GM12872 (cell line): Measurements from ENCODE around the gene HMG20B.

ENCODE experiments used
- TF ChIP-seq, protein P1 (sequence below): IDR thresholded peaks from 3 replicates; pipeline ENCODE4 v1.5.1; 2011; ENCODE audit warnings: low read depth, mild to moderate bottlenecking, low read length, moderate library complexity; ENCODE audit not compliant: insufficient read depth

HMG20B gene

DNA sequence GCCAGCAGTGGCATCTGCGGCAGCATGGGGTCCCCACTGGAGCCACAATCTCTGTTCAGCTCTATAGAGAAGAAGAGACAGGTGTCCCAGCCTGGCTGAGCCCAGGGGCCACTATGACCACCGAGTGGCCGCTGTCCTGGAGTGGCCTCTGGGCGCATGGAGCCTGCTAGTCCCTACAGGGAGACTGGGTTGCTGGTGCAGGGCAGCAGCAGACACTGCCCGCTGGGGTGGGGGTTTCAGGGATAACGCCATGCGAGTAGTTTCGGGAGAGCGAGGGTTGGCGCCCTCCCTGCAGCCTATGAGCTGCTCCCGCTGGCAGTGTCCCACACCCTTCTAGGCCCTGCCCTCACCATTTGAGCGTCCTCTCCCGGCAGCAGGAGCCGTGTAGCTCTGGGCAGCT is 44.7 kb upstream of the HMG20B start:
- TF ChIP-seq, protein P1, sequence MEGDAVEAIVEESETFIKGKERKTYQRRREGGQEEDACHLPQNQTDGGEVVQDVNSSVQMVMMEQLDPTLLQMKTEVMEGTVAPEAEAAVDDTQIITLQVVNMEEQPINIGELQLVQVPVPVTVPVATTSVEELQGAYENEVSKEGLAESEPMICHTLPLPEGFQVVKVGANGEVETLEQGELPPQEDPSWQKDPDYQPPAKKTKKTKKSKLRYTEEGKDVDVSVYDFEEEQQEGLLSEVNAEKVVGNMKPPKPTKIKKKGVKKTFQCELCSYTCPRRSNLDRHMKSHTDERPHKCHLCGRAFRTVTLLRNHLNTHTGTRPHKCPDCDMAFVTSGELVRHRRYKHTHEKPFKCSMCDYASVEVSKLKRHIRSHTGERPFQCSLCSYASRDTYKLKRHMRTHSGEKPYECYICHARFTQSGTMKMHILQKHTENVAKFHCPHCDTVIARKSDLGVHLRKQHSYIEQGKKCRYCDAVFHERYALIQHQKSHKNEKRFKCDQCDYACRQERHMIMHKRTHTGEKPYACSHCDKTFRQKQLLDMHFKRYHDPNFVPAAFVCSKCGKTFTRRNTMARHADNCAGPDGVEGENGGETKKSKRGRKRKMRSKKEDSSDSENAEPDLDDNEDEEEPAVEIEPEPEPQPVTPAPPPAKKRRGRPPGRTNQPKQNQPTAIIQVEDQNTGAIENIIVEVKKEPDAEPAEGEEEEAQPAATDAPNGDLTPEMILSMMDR: no peak

DNA sequence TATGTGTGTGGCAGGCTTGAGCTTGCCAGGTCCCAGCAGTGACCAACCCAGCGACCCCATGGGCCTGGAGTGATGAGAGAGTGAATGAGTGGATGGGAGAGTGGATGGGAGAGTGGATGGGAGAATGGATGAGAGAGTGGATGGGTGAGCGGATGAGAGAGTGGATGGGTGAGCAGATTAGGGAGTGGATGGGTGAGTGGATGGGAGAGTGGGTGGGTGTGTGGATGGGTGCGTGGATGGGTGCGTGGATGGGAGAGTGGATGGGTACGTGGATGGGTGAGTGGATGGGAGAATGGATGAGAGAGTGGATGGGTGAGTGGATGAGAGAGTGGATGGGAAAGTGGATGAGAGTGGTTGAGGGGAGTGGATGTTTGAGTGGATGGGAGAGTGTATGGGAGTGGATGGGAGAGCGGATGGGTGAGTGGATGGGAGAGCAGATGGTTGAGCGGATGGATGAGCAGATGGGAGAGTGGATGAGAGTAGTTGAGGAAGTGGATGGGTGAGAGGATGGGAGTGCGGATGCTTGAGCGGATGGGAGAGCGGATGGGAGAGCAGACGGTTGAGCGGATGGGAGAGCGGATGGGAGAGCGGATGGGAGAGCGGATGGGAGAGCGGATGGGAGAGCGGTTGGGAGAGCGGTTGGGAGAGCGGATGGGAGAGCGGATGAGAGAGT is 44.1 kb upstream of the HMG20B start:
- TF ChIP-seq, protein P1: no peak

DNA sequence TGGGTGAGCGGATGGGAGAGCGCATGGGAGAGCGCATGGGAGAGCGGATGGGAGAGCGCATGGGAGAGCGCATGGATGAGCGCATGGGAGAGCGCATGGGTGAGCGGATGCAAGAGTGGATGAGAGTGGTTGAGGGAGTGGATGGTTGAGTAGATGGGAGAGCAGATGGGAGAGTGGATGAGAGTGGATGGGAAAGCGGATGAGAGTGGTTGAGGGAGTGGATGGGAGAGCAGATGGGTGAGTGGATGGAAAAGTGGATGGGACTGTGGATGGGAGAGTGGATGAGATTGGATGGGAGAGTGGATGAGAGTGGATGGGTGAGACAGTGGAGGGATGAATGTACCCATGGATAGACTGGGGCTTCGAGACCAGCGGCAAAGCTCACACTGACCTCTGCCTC is 42.4 kb upstream of the HMG20B start:
- TF ChIP-seq, protein P1: no peak

DNA sequence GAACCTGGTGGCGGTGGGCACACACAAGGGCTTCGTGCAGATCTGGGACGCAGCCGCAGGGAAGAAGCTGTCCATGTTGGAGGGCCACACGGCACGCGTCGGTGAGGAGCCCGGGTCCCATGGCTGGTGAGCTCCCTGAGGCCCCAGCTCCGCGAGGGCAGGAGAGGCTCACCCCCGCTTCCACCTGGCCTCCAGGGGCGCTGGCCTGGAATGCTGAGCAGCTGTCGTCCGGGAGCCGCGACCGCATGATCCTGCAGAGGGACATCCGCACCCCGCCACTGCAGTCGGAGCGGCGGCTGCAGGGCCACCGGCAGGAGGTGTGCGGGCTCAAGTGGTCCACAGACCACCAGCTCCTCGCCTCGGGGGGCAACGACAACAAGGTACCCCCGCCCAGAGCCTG is 41.0 kb upstream of the HMG20B start:
- TF ChIP-seq, protein P1: no peak

DNA sequence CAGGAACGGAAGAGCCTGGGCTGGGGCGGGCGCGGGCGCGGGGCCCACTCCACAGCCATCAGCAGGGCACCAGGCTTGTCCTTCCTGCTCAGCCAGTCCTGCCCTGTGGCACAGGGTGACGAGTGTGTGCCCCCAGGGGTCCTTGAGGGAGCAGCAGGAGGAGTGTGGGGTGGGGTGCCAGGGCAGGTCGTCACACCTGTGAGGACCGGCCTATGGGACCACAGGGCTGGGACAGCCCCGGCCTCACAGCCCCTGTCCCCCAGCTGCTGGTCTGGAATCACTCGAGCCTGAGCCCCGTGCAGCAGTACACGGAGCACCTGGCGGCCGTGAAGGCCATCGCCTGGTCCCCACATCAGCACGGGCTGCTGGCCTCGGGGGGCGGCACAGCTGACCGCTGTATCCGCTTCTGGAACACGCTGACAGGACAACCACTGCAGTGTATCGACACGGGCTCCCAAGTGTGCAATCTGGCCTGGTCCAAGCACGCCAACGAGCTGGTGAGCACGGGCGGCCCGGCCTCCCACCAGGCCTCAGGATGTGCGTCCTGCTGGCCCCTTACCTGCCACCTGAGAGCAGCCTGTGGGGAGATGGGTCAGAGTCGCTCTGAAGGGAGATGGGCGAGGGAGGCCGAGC is 40.5 kb upstream of the HMG20B start:
- TF ChIP-seq, protein P1: no peak

DNA sequence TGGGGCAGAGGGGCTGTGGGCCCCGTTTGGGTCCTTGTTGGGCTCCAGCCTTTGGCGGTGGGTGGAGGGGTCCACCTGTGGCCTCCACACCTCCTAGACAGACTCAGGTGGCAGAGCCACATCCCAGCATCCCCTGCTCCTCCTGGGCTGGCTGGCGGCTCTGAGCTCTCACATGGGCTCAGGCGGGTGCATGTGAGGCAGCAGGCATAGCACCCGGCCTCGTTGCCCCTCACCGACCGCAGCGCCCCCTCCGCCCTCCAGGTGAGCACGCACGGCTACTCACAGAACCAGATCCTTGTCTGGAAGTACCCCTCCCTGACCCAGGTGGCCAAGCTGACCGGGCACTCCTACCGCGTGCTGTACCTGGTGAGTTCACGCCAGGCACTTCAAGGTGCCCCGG is 39.7 kb upstream of the HMG20B start:
- TF ChIP-seq, protein P1: no peak

DNA sequence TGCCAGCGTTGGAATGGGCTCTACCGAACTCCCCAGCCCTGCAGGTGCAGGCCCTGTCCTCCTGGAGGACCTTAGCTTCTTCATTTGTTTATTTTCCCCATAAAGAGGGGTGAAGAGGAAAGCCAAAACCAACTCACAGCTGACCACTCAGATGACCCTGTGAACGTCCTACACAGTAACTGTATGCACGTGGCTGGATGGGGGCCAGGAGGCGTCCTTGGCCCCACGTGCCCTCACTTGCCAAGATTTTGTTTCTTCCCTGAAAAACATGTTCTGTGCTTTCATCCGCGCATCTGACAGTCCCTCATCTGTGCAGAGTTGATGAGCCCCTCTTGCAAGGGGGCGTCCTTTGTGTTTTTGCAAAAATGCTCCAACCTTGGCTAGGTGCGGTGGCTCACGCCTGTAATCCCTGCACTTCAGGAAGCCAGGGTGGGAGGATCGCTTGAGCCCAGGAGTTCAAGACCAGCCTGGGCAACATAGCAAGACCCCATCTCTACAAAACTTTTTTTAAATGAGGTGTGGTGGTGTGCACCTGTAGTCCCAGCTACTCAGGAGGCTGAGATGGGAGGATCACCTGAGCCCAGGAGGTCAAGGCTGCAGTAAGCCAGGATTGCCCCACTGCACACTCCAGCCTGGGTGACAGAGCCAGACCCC is 39.1 kb upstream of the HMG20B start:
- TF ChIP-seq, protein P1: no peak
